ENCODE data around the gene UBAC2.
A peak's percentile ranks its signal among the peaks of the same experiment; 100 is the strongest.

Gene UBAC2

DNA sequence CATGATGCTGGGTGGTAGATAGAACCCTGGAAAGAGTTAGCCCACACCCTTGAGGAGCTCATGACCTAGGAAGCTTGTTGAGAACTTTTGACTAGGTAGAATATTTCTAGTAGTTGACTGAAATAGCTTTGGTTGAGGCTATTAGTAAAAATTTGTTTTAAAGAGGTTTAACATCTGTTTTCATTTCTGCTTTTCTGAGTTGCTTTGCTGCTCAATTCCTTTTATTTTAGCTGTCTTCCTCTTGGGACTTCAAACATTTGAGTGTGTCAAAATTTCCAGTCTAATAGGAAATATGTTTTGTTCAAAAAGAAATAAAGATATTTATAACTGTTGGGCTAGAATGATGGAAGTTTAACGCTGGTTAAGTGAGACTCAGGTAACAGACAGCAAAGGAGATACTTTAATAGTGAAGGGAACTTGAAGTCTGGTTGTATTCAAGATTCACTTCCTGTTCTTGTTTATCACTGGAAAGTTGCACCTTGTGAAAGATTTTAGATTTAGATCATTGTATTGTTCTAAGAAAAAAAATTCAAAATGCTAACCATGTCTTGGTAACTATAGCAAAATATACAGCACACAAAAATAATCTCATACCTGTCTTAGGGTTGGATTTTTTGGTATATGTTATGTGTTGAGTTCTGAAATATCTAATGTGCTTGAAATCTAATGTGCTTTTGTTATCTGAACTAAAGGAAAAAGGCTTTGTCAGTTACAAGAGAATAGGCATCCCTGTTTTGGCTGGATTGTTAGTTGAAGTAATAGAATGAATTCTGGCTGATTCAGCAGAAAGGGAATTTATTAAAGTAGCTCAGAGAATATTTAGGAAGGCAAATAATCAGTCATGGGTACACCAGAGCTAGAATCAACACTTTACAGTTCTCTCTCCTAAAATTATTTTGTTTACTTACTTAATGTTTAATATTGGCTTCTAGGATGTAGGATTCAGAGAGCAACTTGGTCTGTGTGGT, 81.9 kb downstream of the UBAC2 start:
- ATAC-seq (replicated peaks): peak; percentile 80 to 81
- no peak for DNase-seq
- Mint-ChIP-seq H3K36me3 (peaks cover 26 to 49% of the 10 kb centered on the region in 2 donors), H3K27me3 (no peaks in the 10 kb centered on the region), H3K27ac (peak overlapping the region; percentile 88), H3K9me3 (no peaks in the 10 kb centered on the region), H3K4me3 (peak overlapping the region; percentile 39 to 57), H3K4me1 (peaks cover 58 to 99% of the 10 kb centered on the region in 2 donors)

DNA sequence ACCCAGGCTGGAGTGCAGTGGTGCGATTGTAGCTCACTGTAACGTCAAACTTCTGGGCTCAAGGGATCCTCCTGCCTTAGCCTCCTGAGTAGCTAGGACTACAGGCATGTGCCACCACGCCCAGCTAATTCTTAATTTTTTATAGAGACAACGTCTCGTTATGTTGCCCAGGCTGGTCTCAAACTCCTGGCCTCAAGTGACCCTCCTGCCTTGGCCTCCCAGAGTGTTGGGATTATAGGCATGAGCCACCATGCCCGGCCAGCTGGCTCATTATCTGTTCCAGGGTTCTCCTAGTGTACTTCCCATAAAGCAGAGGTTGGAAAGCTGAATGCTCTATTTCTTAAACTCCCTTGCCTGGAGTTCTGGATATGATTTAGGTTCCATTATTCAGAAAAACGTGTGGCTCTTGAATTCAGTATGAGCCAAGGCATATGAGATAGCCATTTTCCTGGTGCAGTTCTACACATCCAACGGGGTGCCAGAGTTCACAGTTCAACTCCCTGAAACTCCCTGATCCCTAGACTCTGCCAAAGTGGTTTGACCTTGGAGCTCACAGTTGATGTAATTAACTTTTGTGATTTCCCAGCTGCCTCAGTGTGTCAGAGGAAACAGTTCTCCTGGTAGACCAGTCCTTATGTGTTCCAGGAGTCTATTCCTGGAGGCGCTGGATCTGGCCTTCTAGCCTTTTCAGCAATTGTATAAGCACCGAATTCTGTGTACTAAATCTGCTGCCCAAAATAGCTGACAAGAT, 85.0 kb downstream of the UBAC2 start:
- DNase-seq (no peak), ATAC-seq (replicated peaks) (no peak)
- H3K4me3 Mint-ChIP-seq: no peak overlapping the region
- no peaks in the 10 kb centered on the region for H3K27me3 Mint-ChIP-seq
- peaks cover 54 to 100% of the 10 kb centered on the region in 2 donors for H3K4me1 Mint-ChIP-seq
- H3K27ac Mint-ChIP-seq: peak overlapping the region; percentile 81
- no peaks in the 10 kb centered on the region for H3K9me3 Mint-ChIP-seq
- H3K36me3 Mint-ChIP-seq: peaks cover 25 to 43% of the 10 kb centered on the region in 2 donors

DNA sequence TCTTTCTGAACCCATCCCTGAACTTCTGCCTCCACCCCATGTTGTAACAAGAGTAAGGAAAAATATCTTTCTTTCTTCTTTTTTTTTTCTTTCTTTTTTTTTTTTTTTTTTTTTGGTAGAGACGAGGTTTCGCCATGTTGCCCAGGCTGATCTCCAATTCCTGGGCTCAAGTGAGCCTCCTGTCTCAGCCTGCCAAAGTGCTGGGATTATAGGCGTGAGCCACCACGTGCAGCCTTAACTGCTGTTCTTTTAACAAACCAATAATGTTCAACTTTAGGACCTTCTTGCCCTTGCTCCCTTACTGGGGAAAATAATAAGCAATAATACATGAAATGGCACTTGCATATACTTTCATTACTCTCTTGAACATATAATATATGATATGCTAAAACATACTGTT, 86.9 kb downstream of the UBAC2 start:
- peak in 1 of 2 donors; percentile 2 for ATAC-seq (replicated peaks)
- Mint-ChIP-seq H3K36me3 (peaks cover 26 to 52% of the 10 kb centered on the region in 2 donors), H3K9me3 (no peaks in the 10 kb centered on the region), H3K27me3 (no peaks in the 10 kb centered on the region), H3K27ac (peak overlapping the region; percentile 91), H3K4me3 (peak overlapping the region; percentile 17 to 65), H3K4me1 (peaks cover 49 to 94% of the 10 kb centered on the region in 2 donors)
- no peak for DNase-seq

DNA sequence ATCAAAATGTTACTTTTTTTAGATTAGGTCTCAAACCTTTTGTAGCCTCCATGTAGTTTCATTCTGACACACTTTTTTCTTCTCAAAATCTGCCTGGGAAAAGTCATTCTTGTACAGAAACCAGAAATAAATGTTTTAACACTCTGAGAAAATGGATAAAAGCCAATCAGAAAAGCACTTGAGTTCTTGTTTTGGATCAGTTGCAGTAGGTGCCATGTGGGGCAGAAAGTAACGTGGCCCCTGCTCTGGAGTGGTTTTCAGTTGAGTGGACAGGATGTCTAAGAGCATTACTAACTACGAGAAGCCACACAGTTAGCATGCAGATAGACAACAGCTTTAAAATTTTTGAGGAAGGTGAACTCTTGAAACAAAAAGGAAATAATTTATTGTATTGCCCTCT, 87.4 kb downstream of the UBAC2 start:
- no peaks in the 10 kb centered on the region for H3K27me3 Mint-ChIP-seq
- peaks cover 30 to 56% of the 10 kb centered on the region in 2 donors for H3K36me3 Mint-ChIP-seq
- peaks cover 48 to 94% of the 10 kb centered on the region in 2 donors for H3K4me1 Mint-ChIP-seq
- H3K27ac Mint-ChIP-seq: peak overlapping the region; percentile 91
- ATAC-seq (replicated peaks) (peak; percentile 96 to 98), DNase-seq (peak; percentile 66)
- peak overlapping the region in 1 of 2 donors; percentile 29 for H3K4me3 Mint-ChIP-seq
- no peaks in the 10 kb centered on the region for H3K9me3 Mint-ChIP-seq

DNA sequence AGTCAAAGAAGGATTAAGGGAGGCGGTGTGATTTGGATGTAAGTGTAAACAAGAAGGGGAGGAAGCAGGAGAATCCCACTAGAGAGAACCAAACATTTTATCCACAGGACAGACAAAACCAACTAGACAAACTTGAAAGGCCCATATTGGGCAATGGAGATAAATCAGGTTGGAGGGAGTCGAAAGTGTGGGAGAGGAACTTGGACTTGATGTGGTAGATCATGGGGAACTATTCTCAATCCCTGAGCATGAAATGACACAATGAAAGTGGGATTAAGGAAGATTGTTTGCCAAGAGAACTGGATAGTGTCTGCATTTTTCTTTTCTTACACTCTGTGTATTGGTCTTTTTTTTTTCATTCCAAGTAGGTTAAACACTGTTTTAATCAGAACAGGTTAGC, 88.6 kb downstream of the UBAC2 start:
- Mint-ChIP-seq H3K36me3 (peaks cover 38 to 65% of the 10 kb centered on the region in 2 donors), H3K4me1 (peaks cover 50 to 93% of the 10 kb centered on the region in 2 donors), H3K4me3 (peak overlapping the region; percentile 44 to 58), H3K9me3 (no peaks in the 10 kb centered on the region), H3K27me3 (no peaks in the 10 kb centered on the region), H3K27ac (peak overlapping the region; percentile 60)
- ATAC-seq (replicated peaks): no peak
- no peak for DNase-seq

DNA sequence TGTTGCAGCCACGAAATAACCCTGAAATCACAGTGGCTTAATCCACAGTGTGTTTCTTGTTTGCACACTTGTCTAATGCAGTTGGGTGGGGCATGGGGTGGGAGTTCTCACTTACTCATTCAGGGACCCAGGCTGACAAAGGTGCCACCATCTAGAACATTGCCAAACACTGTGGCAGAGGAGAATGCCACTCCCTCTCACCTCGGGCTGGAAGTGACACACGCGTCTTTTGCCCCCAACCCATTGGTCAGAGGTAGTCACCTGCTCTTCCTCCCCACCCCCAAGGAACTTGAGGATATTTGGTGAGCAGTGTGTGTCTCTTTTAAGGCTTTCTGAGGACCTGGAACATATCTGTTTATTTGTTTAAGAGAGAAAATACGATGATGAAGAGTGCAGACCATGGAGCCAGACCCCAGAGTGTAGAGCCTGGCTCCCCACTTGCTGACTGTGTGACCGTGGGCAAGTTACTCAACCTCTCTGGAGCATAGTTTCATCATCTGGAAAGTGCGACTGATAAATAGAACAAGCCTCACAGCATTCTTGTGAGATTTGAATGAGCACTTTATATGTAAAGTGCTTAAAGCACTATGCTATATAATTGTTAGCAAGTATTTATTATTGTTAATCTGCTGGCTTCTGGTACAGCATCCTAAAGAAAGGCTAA, 89.2 kb downstream of the UBAC2 start:
- DNase-seq (no peak), ATAC-seq (replicated peaks) (no peak)
- H3K9me3 Mint-ChIP-seq: no peaks in the 10 kb centered on the region
- H3K4me1 Mint-ChIP-seq: peaks cover 47 to 90% of the 10 kb centered on the region in 2 donors
- peaks cover 39 to 63% of the 10 kb centered on the region in 2 donors for H3K36me3 Mint-ChIP-seq
- H3K27ac Mint-ChIP-seq: peak overlapping the region; percentile 59
- peak overlapping the region in 1 of 2 donors; percentile 10 for H3K4me3 Mint-ChIP-seq
- no peaks in the 10 kb centered on the region for H3K27me3 Mint-ChIP-seq

DNA sequence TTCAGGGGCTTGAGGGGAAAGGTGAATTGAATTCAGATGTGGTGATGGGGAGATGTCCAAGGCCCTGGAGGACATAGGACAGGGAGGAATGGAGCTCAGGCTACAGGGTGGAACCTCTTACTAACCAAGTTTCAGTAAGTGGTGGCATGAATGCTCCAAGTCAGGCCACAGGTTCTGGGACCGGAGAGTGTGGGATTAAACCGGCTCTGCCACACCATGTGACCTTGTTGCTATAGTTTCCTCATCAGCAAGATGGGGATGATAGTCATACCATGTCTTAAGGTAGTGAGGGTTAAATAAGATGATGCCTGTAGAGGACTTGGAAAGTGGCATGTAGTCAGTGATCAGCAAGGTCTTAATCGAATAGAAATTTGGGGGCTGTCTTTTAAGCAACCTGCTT, 90.2 kb downstream of the UBAC2 start:
- peak overlapping the region; percentile 49 for H3K27ac Mint-ChIP-seq
- peaks cover 45 to 64% of the 10 kb centered on the region in 2 donors for H3K36me3 Mint-ChIP-seq
- no peak for DNase-seq
- H3K27me3 Mint-ChIP-seq: no peaks in the 10 kb centered on the region
- peaks cover 51 to 89% of the 10 kb centered on the region in 2 donors for H3K4me1 Mint-ChIP-seq
- ATAC-seq (replicated peaks): no peak
- H3K4me3 Mint-ChIP-seq: no peak overlapping the region
- H3K9me3 Mint-ChIP-seq: no peaks in the 10 kb centered on the region

DNA sequence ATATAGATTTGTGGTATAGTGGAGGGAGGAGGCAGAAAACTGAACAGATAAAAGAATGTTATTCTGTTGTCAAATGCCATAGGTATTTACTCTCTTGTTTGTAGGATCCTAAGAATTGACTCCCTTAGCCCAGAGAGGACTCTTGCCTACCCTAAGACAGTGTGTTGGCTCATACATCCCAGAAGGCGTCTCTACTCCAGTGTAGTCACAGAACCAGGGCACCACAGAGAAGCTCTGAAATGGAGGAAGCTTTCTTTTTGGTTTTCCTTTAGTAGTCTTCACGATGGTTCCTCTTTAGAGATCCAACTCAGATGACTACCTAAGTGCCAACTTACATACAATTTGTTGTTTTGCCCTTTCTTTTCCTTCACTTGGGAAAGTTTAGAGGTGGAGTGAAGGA, 92.5 kb downstream of the UBAC2 start:
- Mint-ChIP-seq H3K4me3 (peak overlapping the region in 1 of 2 donors; percentile 17), H3K4me1 (peaks cover 52 to 84% of the 10 kb centered on the region in 2 donors), H3K27ac (peak overlapping the region; percentile 66), H3K9me3 (no peaks in the 10 kb centered on the region), H3K36me3 (peaks cover 53 to 68% of the 10 kb centered on the region in 2 donors), H3K27me3 (no peaks in the 10 kb centered on the region)
- no peak for ATAC-seq (replicated peaks)
- no peak for DNase-seq

DNA sequence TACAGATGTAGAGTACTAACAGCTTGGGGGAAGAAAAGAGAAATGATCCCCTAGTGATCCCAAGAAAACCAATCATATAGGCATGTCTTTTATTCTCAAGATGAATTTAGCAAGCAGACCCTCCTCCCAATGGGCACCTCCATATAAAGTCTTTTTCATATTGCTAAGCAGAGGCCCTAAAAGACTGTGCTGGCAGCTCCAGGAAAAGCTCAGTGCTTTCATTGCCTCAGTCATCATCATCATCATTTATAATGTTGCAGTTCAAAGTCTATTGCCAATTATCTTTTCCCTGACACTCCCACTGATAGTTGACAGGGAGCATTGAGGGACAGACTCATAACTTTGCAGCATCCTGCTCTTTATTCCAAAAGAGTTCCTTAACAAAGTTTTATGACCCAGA, 93.5 kb downstream of the UBAC2 start:
- Mint-ChIP-seq H3K36me3 (peaks cover 52 to 68% of the 10 kb centered on the region in 2 donors), H3K4me3 (no peak overlapping the region)

DNA sequence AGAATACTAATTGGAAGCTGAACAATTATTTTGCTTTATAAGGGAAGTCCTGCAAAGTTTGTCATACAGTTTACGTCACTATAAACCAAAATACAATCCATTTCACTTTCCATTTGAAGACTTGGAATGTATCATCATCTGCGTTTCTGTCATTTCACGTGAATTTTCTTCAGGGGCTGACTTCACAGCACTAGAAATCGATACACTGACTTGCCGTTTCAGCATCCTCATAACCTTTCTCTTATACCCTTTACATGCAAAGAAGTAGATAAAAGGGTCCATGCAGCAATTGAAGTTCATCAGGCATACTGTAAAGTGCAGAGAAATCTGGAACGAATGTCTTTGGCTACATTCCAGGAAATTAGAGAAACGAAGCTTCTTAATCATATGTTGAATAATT, 94.3 kb downstream of the UBAC2 start:
- Mint-ChIP-seq H3K36me3 (peaks cover 47 to 67% of the 10 kb centered on the region in 2 donors), H3K27ac (peak overlapping the region; percentile 25), H3K4me3 (peak overlapping the region in 1 of 2 donors; percentile 17), H3K4me1 (peaks cover 50 to 81% of the 10 kb centered on the region in 2 donors), H3K9me3 (no peaks in the 10 kb centered on the region), H3K27me3 (no peaks in the 10 kb centered on the region)
- no peak for ATAC-seq (replicated peaks)
- no peak for DNase-seq

More for the DNA sequence above, 93.5 kb downstream of the UBAC2 start:
- H3K27ac Mint-ChIP-seq: peak overlapping the region; percentile 89
- no peak for DNase-seq
- no peaks in the 10 kb centered on the region for H3K9me3 Mint-ChIP-seq
- H3K27me3 Mint-ChIP-seq: no peaks in the 10 kb centered on the region
- no peak for ATAC-seq (replicated peaks)
- H3K4me1 Mint-ChIP-seq: peaks cover 52 to 81% of the 10 kb centered on the region in 2 donors

DNA sequence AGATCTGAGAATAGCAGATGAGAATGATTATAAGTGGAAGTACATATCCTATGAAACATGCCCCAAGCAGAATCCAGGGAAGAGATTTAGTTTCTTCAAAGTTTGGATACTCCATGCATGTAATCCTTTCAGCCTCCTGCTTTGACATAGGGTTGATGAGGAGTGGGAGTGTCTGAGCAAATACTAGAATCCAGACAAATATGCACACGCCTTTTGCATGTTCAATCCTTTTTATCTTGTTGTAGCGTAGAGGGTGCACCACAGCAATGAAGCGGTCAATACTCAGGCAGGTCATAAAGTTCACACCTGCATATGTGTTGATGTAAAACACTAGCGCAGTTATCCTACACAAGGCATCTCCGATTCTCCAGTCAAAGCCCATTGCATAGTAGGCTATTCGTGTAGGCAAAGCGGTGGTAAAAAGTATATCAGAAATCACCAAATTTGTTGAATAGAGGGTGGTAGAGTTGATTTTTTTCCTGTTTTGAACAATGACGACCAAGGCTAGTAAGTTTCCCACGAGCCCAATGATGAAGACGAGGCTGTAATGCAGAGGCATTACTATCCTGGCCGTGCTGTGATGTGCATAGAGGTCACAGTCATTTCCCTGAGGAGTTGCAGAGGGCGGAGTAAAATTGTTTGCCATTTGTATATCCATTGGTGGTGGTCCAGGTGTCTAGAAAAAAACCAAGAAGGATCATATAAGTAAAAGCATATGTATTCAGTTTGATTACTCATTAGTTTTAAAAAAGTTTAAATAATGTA, 95.0 kb downstream of the UBAC2 start:
- DNase-seq (no peak), ATAC-seq (replicated peaks) (peak; percentile 33 to 35)
- H3K4me1 Mint-ChIP-seq: peaks cover 51 to 81% of the 10 kb centered on the region in 2 donors
- H3K4me3 Mint-ChIP-seq: peak overlapping the region; percentile 65 to 69
- H3K36me3 Mint-ChIP-seq: peaks cover 45 to 66% of the 10 kb centered on the region in 2 donors
- peak overlapping the region; percentile 88 for H3K27ac Mint-ChIP-seq
- H3K9me3 Mint-ChIP-seq: no peaks in the 10 kb centered on the region
- H3K27me3 Mint-ChIP-seq: no peaks in the 10 kb centered on the region

DNA sequence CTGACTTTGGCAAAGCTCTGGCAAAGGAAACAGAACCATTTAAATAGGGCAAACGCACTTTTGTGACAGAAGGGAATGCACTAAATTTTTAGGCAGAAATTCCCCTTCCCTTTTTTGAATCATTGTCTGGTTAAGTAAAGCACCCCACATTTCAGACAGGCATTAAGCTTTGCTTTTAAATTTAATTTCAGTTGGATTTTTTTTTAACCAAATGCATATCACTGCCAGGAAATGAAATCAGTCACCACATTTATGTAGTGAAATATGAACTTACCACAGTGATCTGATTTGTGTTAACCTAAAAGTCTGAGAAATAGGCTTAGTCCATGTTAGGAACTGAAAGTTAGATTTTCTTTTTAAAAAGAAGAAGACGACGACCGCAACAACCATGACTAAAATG, 95.7 kb downstream of the UBAC2 start:
- Mint-ChIP-seq H3K4me3 (peak overlapping the region; percentile 60 to 61), H3K9me3 (no peaks in the 10 kb centered on the region), H3K36me3 (peaks cover 41 to 59% of the 10 kb centered on the region in 2 donors), H3K27me3 (no peaks in the 10 kb centered on the region), H3K4me1 (peaks cover 45 to 75% of the 10 kb centered on the region in 2 donors), H3K27ac (peak overlapping the region; percentile 86)
- DNase-seq (no peak), ATAC-seq (replicated peaks) (peak; percentile 60 to 77)

DNA sequence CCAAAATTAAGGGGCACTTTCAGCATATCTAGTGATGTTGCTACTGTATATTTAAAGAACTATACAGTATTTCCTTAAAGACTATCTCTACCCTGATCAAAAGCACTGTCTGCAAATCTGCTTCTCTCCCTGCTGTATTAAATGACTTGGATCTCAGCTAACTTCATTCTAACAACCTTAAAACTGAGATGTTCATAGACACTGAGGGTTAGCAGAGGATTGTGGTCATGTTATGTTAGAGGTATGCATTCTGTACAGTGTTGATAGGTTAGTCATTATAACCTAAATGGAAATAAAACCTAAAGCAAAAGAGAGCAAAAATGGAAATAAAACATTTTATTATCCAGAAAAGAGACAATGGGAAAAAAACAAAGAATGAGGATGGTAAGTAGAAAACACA, 96.7 kb downstream of the UBAC2 start:
- H3K27me3 Mint-ChIP-seq: no peaks in the 10 kb centered on the region
- H3K4me1 Mint-ChIP-seq: peaks cover 49 to 75% of the 10 kb centered on the region in 2 donors
- H3K9me3 Mint-ChIP-seq: no peaks in the 10 kb centered on the region
- peak overlapping the region; percentile 65 to 80 for H3K4me3 Mint-ChIP-seq
- peaks cover 44 to 60% of the 10 kb centered on the region in 2 donors for H3K36me3 Mint-ChIP-seq
- ATAC-seq (replicated peaks) (no peak), DNase-seq (no peak)
- peak overlapping the region; percentile 85 for H3K27ac Mint-ChIP-seq

Data from stimulated activated naive B cell treated with anti-CD40 and anti-IgM and Interleukin-4, amounts not matched to agents 10 μg/mL and 1 μg/mL and 100 μg/mL, for 72 hours (primary cell).